ENCODE data around the gene HSBP1.

The HSBP1 gene

GRCh38 chr16:83803811-83804210 is 4.0 kb upstream of the HSBP1 start:
- H3K36me3 ChIP-seq (ENCODE audit: control insufficient read depth, insufficient read depth, low read length): no peaks in the 10 kb centered on the region
- H3K27ac ChIP-seq (ENCODE audit: low read depth, low read length, severe bottlenecking): no peak overlapping the region
- H3K9me3 ChIP-seq (ENCODE audit: control insufficient read depth, low read length): no peaks in the 10 kb centered on the region
- no peak overlapping the region for H3K4me3 ChIP-seq (ENCODE audit: extremely low read depth, insufficient read depth, low read length, poor library complexity, severe bottlenecking)
- peaks cover 5% of the 10 kb centered on the region for H3K4me1 ChIP-seq (ENCODE audit: control insufficient read depth, insufficient read depth, low read length, poor library complexity, severe bottlenecking)
- 80 to 95% methylated on average over 2 of the region's 3 CpGs for WGBS, 2 experiments (ENCODE audit: insufficient coverage in 2 of 2)

GRCh38 chr16:83804366-83804765 is 3.4 kb upstream of the HSBP1 start:
- H3K36me3 ChIP-seq (ENCODE audit: control insufficient read depth, insufficient read depth, low read length): no peaks in the 10 kb centered on the region
- 78 to 91% methylated on average over 4 of the region's 5 CpGs for WGBS, 2 experiments (ENCODE audit: insufficient coverage in 2 of 2)
- H3K4me3 ChIP-seq (ENCODE audit: extremely low read depth, insufficient read depth, low read length, poor library complexity, severe bottlenecking): no peak overlapping the region
- no peaks in the 10 kb centered on the region for H3K9me3 ChIP-seq (ENCODE audit: control insufficient read depth, low read length)
- H3K4me1 ChIP-seq (ENCODE audit: control insufficient read depth, insufficient read depth, low read length, poor library complexity, severe bottlenecking): peaks cover 5% of the 10 kb centered on the region
- no peak overlapping the region for H3K27ac ChIP-seq (ENCODE audit: low read depth, low read length, severe bottlenecking)

- no peaks in the 10 kb centered on the region for H3K9me3 ChIP-seq (ENCODE audit: control insufficient read depth, low read length)
- WGBS, 2 experiments (ENCODE audit: insufficient coverage in 2 of 2): no CpG with 5 or more reads among the region's 5 CpGs
- H3K27ac ChIP-seq (ENCODE audit: low read depth, low read length, severe bottlenecking): no peak overlapping the region
- peaks cover 10% of the 10 kb centered on the region for H3K4me1 ChIP-seq (ENCODE audit: control insufficient read depth, insufficient read depth, low read length, poor library complexity, severe bottlenecking)
- no peak overlapping the region for H3K4me3 ChIP-seq (ENCODE audit: extremely low read depth, insufficient read depth, low read length, poor library complexity, severe bottlenecking)
- peaks cover 16% of the 10 kb centered on the region for H3K36me3 ChIP-seq (ENCODE audit: control insufficient read depth, insufficient read depth, low read length)
Measured at GRCh38 chr16:83806036-83806435, 1.7 kb upstream of the HSBP1 start.

- H3K27ac ChIP-seq (ENCODE audit: low read depth, low read length, severe bottlenecking): no peak overlapping the region
- WGBS, 2 experiments (ENCODE audit: insufficient coverage in 2 of 2): 91% methylated on average over 5 to 6 of the region's 6 CpGs
- peaks cover 23% of the 10 kb centered on the region for H3K36me3 ChIP-seq (ENCODE audit: control insufficient read depth, insufficient read depth, low read length)
- peaks cover 8% of the 10 kb centered on the region for H3K4me1 ChIP-seq (ENCODE audit: control insufficient read depth, insufficient read depth, low read length, poor library complexity, severe bottlenecking)
- no peaks in the 10 kb centered on the region for H3K9me3 ChIP-seq (ENCODE audit: control insufficient read depth, low read length)
- H3K4me3 ChIP-seq (ENCODE audit: extremely low read depth, insufficient read depth, low read length, poor library complexity, severe bottlenecking): no peak overlapping the region
Measured at GRCh38 chr16:83806731-83807130, 1.0 kb upstream of the HSBP1 start.

GRCh38 chr16:83807327-83807709 is 460 bp upstream of the HSBP1 start:
- H3K9me3 ChIP-seq (ENCODE audit: control insufficient read depth, low read length): no peaks in the 10 kb centered on the region
- H3K36me3 ChIP-seq (ENCODE audit: control insufficient read depth, insufficient read depth, low read length): peaks cover 29% of the 10 kb centered on the region
- WGBS, 2 experiments (ENCODE audit: insufficient coverage in 2 of 2): 99 to 100% methylated on average over 4 to 7 of the region's 8 CpGs
- H3K4me3 ChIP-seq (ENCODE audit: extremely low read depth, insufficient read depth, low read length, poor library complexity, severe bottlenecking): peak overlapping the region; percentile 98
- peaks cover 4% of the 10 kb centered on the region for H3K4me1 ChIP-seq (ENCODE audit: control insufficient read depth, insufficient read depth, low read length, poor library complexity, severe bottlenecking)
- H3K27ac ChIP-seq (ENCODE audit: low read depth, low read length, severe bottlenecking): no peak overlapping the region

GRCh38 chr16:83808573-83809014 is 816 bp downstream of the HSBP1 start:
- Histone ChIP-seq H3K9me3 (ENCODE audit: control insufficient read depth, low read length) (no peaks in the 10 kb centered on the region), H3K36me3 (ENCODE audit: control insufficient read depth, insufficient read depth, low read length) (peaks cover 36% of the 10 kb centered on the region), H3K4me3 (ENCODE audit: extremely low read depth, insufficient read depth, low read length, poor library complexity, severe bottlenecking) (peak overlapping the region; percentile 98), H3K4me1 (ENCODE audit: control insufficient read depth, insufficient read depth, low read length, poor library complexity, severe bottlenecking) (peaks cover 13% of the 10 kb centered on the region), H3K27ac (ENCODE audit: low read depth, low read length, severe bottlenecking) (peak overlapping the region; percentile 71)
- WGBS, 2 experiments (ENCODE audit: insufficient coverage in 2 of 2): 36 to 37% methylated on average over 11 of the region's 11 CpGs

- Histone ChIP-seq H3K4me1 (ENCODE audit: control insufficient read depth, insufficient read depth, low read length, poor library complexity, severe bottlenecking) (peaks cover 16% of the 10 kb centered on the region), H3K4me3 (ENCODE audit: extremely low read depth, insufficient read depth, low read length, poor library complexity, severe bottlenecking) (peak overlapping the region; percentile 98), H3K9me3 (ENCODE audit: control insufficient read depth, low read length) (no peaks in the 10 kb centered on the region), H3K27ac (ENCODE audit: low read depth, low read length, severe bottlenecking) (no peak overlapping the region), H3K36me3 (ENCODE audit: control insufficient read depth, insufficient read depth, low read length) (peaks cover 36% of the 10 kb centered on the region)
- WGBS, 2 experiments (ENCODE audit: insufficient coverage in 2 of 2): 82 to 92% methylated on average over 8 to 11 of the region's 13 CpGs
Measured at GRCh38 chr16:83809092-83809491, 1.3 kb downstream of the HSBP1 start.

- no peak overlapping the region for H3K27ac ChIP-seq (ENCODE audit: low read depth, low read length, severe bottlenecking)
- no peaks in the 10 kb centered on the region for H3K9me3 ChIP-seq (ENCODE audit: control insufficient read depth, low read length)
- no peak overlapping the region for H3K4me3 ChIP-seq (ENCODE audit: extremely low read depth, insufficient read depth, low read length, poor library complexity, severe bottlenecking)
- H3K36me3 ChIP-seq (ENCODE audit: control insufficient read depth, insufficient read depth, low read length): peaks cover 36% of the 10 kb centered on the region
- peaks cover 23% of the 10 kb centered on the region for H3K4me1 ChIP-seq (ENCODE audit: control insufficient read depth, insufficient read depth, low read length, poor library complexity, severe bottlenecking)
- WGBS, 2 experiments (ENCODE audit: insufficient coverage in 2 of 2): no CpG with 5 or more reads among the region's 1 CpG
Measured at GRCh38 chr16:83810901-83811300, 3.1 kb downstream of the HSBP1 start.

- Histone ChIP-seq H3K9me3 (ENCODE audit: control insufficient read depth, low read length) (no peaks in the 10 kb centered on the region), H3K4me3 (ENCODE audit: extremely low read depth, insufficient read depth, low read length, poor library complexity, severe bottlenecking) (no peak overlapping the region), H3K36me3 (ENCODE audit: control insufficient read depth, insufficient read depth, low read length) (peaks cover 36% of the 10 kb centered on the region), H3K27ac (ENCODE audit: low read depth, low read length, severe bottlenecking) (peak overlapping the region; percentile 92), H3K4me1 (ENCODE audit: control insufficient read depth, insufficient read depth, low read length, poor library complexity, severe bottlenecking) (peaks cover 23% of the 10 kb centered on the region)
- WGBS, 2 experiments (ENCODE audit: insufficient coverage in 2 of 2): 88% methylated on average over 11 of the region's 13 CpGs
Measured at GRCh38 chr16:83813823-83814658, 6.3 kb downstream of the HSBP1 start.

- Histone ChIP-seq H3K27ac (ENCODE audit: low read depth, low read length, severe bottlenecking) (peak overlapping the region; percentile 92), H3K4me3 (ENCODE audit: extremely low read depth, insufficient read depth, low read length, poor library complexity, severe bottlenecking) (no peak overlapping the region), H3K4me1 (ENCODE audit: control insufficient read depth, insufficient read depth, low read length, poor library complexity, severe bottlenecking) (peaks cover 23% of the 10 kb centered on the region), H3K9me3 (ENCODE audit: control insufficient read depth, low read length) (no peaks in the 10 kb centered on the region), H3K36me3 (ENCODE audit: control insufficient read depth, insufficient read depth, low read length) (peaks cover 33% of the 10 kb centered on the region)
- WGBS, 2 experiments (ENCODE audit: insufficient coverage in 2 of 2): 71 to 78% methylated on average over 1 of the region's 4 CpGs
Measured at GRCh38 chr16:83814659-83814985, 6.8 kb downstream of the HSBP1 start.

- no peak overlapping the region for H3K4me3 ChIP-seq (ENCODE audit: extremely low read depth, insufficient read depth, low read length, poor library complexity, severe bottlenecking)
- 91 to 95% methylated on average over 12 of the region's 12 CpGs for WGBS, 2 experiments (ENCODE audit: insufficient coverage in 2 of 2)
- no peak overlapping the region for H3K27ac ChIP-seq (ENCODE audit: low read depth, low read length, severe bottlenecking)
- no peaks in the 10 kb centered on the region for H3K9me3 ChIP-seq (ENCODE audit: control insufficient read depth, low read length)
- H3K4me1 ChIP-seq (ENCODE audit: control insufficient read depth, insufficient read depth, low read length, poor library complexity, severe bottlenecking): peaks cover 19% of the 10 kb centered on the region
- peaks cover 10% of the 10 kb centered on the region for H3K36me3 ChIP-seq (ENCODE audit: control insufficient read depth, insufficient read depth, low read length)
Measured at GRCh38 chr16:83817022-83817421, 9.2 kb downstream of the HSBP1 start.
